ENCODE data around the gene SIPA1. TPM values are rescaled to one million over a fixed set of nuclear protein-coding genes. Genes with fewer than 3 reads are reported as not detected.

SIPA1 gene
- total and polyA plus RNA-seq, 8 donors, result 11.2 to 52.2 (median 22.1) TPM

- no peak overlapping the region for H3K27ac ChIP-seq
- ATAC-seq (no peak), FAIRE-seq (no peak), DNase-seq (no peak)
- intact Hi-C loops (cut with DNase I), result no loop called here
- WGBS, 2 donors, result 76 to 79% methylated on average over 3 of the region's 3 CpGs
- no peaks in the 10 kb centered on the region for H3K4me1 ChIP-seq
- H3K27me3 ChIP-seq, result no peaks in the 10 kb centered on the region
- no peak overlapping the region for H3K4me3 ChIP-seq
- TF ChIP-seq CTCF (IDR thresholded peaks at IDR 0.05), result no peak
- no peaks in the 10 kb centered on the region for H3K9me3 ChIP-seq
- H3K36me3 ChIP-seq, result peaks cover 0 to 16% (median 5%) of the 10 kb centered on the region in 3 donors
Measured at GRCh38 chr11:65595131-65595530, 42.8 kb upstream of the SIPA1 start.

GRCh38 chr11:65595543-65596281 is 42.2 kb upstream of the SIPA1 start, which contains the start of gene KCNK7:
KCNK7 (minus strand) TSS chr11:65595800; CDS start chr11:65595772, 28 bp downstream.
- Histone ChIP-seq H3K27me3 (no peaks in the 10 kb centered on the region), H3K9me3 (no peaks in the 10 kb centered on the region), H3K4me1 (no peaks in the 10 kb centered on the region), H3K36me3 (peaks cover 0 to 16% (median 5%) of the 10 kb centered on the region in 3 donors), H3K4me3 (no peak within 1 kb of the TSS), H3K27ac (no peak within 1 kb of the TSS)
- peak in 3 of 6 donors; percentile 17 to 79 (median 40) for DNase-seq
- TF ChIP-seq CTCF (IDR thresholded peaks at IDR 0.05), result no peak
- WGBS, 2 donors, result 71 to 72% methylated on average over 12 of the region's 12 CpGs
- no peak for FAIRE-seq
- ATAC-seq, result no peak
- intact Hi-C loops (cut with DNase I), result no loop called here

- intact Hi-C loops (cut with DNase I), result no loop called here
- FAIRE-seq (no peak), ATAC-seq (no peak), DNase-seq (peak in 1 of 6 donors; percentile 18)
- no peaks in the 10 kb centered on the region for H3K4me1 ChIP-seq
- H3K9me3 ChIP-seq, result no peaks in the 10 kb centered on the region
- H3K36me3 ChIP-seq, result peaks cover 0 to 16% (median 5%) of the 10 kb centered on the region in 3 donors
- TF ChIP-seq CTCF (IDR thresholded peaks at IDR 0.05), result no peak
- H3K27ac ChIP-seq, result no peak overlapping the region
- H3K4me3 ChIP-seq, result no peak overlapping the region
- WGBS, 2 donors, result 75 to 82% methylated on average over 6 of the region's 6 CpGs
- no peaks in the 10 kb centered on the region for H3K27me3 ChIP-seq
Measured at GRCh38 chr11:65596520-65596919, 41.4 kb upstream of the SIPA1 start.

- intact Hi-C loops (cut with DNase I), result no loop called here
- Histone ChIP-seq H3K4me3 (no peak overlapping the region), H3K36me3 (peaks cover 0 to 16% (median 7%) of the 10 kb centered on the region in 3 donors)
Measured at GRCh38 chr11:65598258-65598699, 39.6 kb upstream of the SIPA1 start.

More at GRCh38 chr11:65598258-65598699, 39.6 kb upstream of the SIPA1 start:
- ATAC-seq (peak in 1 of 4 donors; percentile 7), FAIRE-seq (no peak), DNase-seq (peak in 2 of 6 donors; percentile 29 to 73)
- Histone ChIP-seq H3K4me1 (no peaks in the 10 kb centered on the region), H3K27ac (no peak overlapping the region), H3K27me3 (no peaks in the 10 kb centered on the region), H3K9me3 (no peaks in the 10 kb centered on the region)
- WGBS, 2 donors, result 91 to 94% methylated on average over 16 of the region's 16 CpGs
- no peak for TF ChIP-seq CTCF (IDR thresholded peaks at IDR 0.05)
